HCT116 (cell line): Measurements from ENCODE around the gene SMAD2. TPM values are rescaled to one million over a fixed set of nuclear protein-coding genes. Genes with fewer than 3 reads are reported as not detected.

ENCODE experiments used
- ATAC-seq: fragments of 200-7000 bp; cut with Tn5 transposase; 2 replicates; pipeline ENCODE4 v1.9.1; 2020; ENCODE audit warnings: mild to moderate bottlenecking, moderate library complexity
- BruUV-seq: library from RNA; stranded (reverse); fragments of 400-500 nt; replicated peaks from 2 replicates; lab custom pipeline; 2021; lab: Mats Ljungman, UMichigan
- CTCF ChIA-PET: fragments of 300-600 bp; sonication (Branson Sonifier 250); formaldehyde crosslinking; loops from one replicate; lab custom pipeline; 2021; ENCODE audit warnings: antibody characterized with exemption; lab: Charles Lee
- POLR2A ChIA-PET: fragments of 300-600, 350-600 bp; sonication (Branson Sonifier 250); formaldehyde crosslinking; loops from one replicate; lab custom pipeline; 2021; ENCODE audit warnings: antibody characterized with exemption; lab: Charles Lee
- RAD21 ChIA-PET, 2 experiments: fragments of 300-600 bp; sonication (Branson Sonifier 250); formaldehyde crosslinking; loops; one replicate each; lab custom pipeline; 2023; ENCODE audit warnings: low total read pairs in 2 of 2; ENCODE audit not compliant: uncharacterized antibody in 2 of 2, unreplicated experiment in 2 of 2, low non-redundant PET in 1 of 2; lab: Charles Lee
- DNase-seq: peaks from one replicate; pipeline ENCODE4 v3.0.0-alpha.2; 2010; ENCODE audit warnings: low read depth, low spot score
- H2AFZ ChIP-seq: fragments of 200-600 bp; shearing (Covaris generic), sonication (generic); 2 replicates; pipeline ENCODE4 v1.6.1; 2017; ENCODE audit warnings: low read depth, mixed run types, mixed read lengths, antibody characterized with exemption, low read length; ENCODE audit not compliant: poor library complexity, severe bottlenecking
- H3K27ac ChIP-seq: 2 replicates; pipeline ENCODE4 v1.5.1; 2012; ENCODE audit warnings: low read depth, low read length
- H3K27me3 ChIP-seq: fragments of 200-600 bp; sonication (generic); 2 replicates; pipeline ENCODE4 v1.6.1; 2016; ENCODE audit warnings: mixed run types, low read length, mixed read lengths; ENCODE audit not compliant: insufficient read depth
- H3K36me3 ChIP-seq, 2 experiments: fragments of 200-500 bp in 1 of 2; fragments of 200-600 bp in 1 of 2; sonication (Bioruptor generic) in 1 of 2; sonication (generic) in 1 of 2; 2 replicates each; pipeline versions ENCODE4 v1.5.1 to v1.6.1; 2014 to 2016; ENCODE audit warnings: low read length in 2 of 2, inconsistent platforms in 1 of 2, mixed read lengths in 1 of 2, mixed run types in 1 of 2; ENCODE audit not compliant: insufficient read depth in 2 of 2, control insufficient read depth in 1 of 2
- H3K4me1 ChIP-seq, 2 experiments: fragments of 200-600 bp in 1 of 2; sonication (generic) in 1 of 2; 2 replicates each; pipeline versions ENCODE4 v1.5.1 to v1.6.1; 2012 to 2017; ENCODE audit warnings: low read length in 2 of 2, inconsistent platforms in 1 of 2, mild to moderate bottlenecking in 1 of 2, mixed read lengths in 1 of 2, mixed run types in 1 of 2, moderate library complexity in 1 of 2; ENCODE audit not compliant: insufficient read depth in 2 of 2, control insufficient read depth in 1 of 2
- H3K4me2 ChIP-seq: fragments of 200-600 bp; sonication (generic); 2 replicates; pipeline ENCODE4 v1.6.1; 2017; ENCODE audit warnings: mixed run types, low read length, mixed read lengths
- H3K4me3 ChIP-seq, 2 experiments: fragments of 200-600 bp in 1 of 2; sonication (generic) in 1 of 2; replicated peaks in 1 of 2; 2 replicates each; pipeline ENCODE4 v1.5.1; 2011 to 2016; ENCODE audit warnings: low read length in 2 of 2, control low read depth in 1 of 2, low read depth in 1 of 2, mild to moderate bottlenecking in 1 of 2, mixed read lengths in 1 of 2, mixed run types in 1 of 2
- H3K79me2 ChIP-seq: fragments of 200-600 bp; sonication (generic); 2 replicates; pipeline ENCODE4 v1.6.1; 2017; ENCODE audit warnings: mild to moderate bottlenecking, mixed run types, low read length, moderate library complexity, mixed read lengths; ENCODE audit not compliant: insufficient read depth
- H3K9ac ChIP-seq: fragments of 200-600 bp; sonication (generic); 2 replicates; pipeline ENCODE4 v1.6.1; 2016; ENCODE audit warnings: low read length, mixed read lengths
- H3K9me2 ChIP-seq: fragments of 200-600 bp; sonication (generic), shearing (Covaris generic); 2 replicates; pipeline ENCODE4 v1.6.1; 2017; ENCODE audit warnings: mixed run types, mild to moderate bottlenecking, moderate library complexity; ENCODE audit not compliant: insufficient read depth
- H3K9me3 ChIP-seq, 2 experiments: fragments of 200-500 bp in 1 of 2; fragments of 200-600 bp in 1 of 2; sonication (Bioruptor generic) in 1 of 2; sonication (generic) in 1 of 2; 2 replicates each; pipeline ENCODE4 v1.6.1; 2014 to 2017; ENCODE audit warnings: low read length in 2 of 2, mixed read lengths in 2 of 2, inconsistent platforms in 1 of 2, low read depth in 1 of 2, mild to moderate bottlenecking in 1 of 2, mixed run types in 1 of 2, moderate library complexity in 1 of 2; ENCODE audit not compliant: control insufficient read depth in 1 of 2, insufficient read depth in 1 of 2
- H4K20me1 ChIP-seq: fragments of 200-600 bp; sonication (generic), shearing (Covaris generic); 2 replicates; pipeline ENCODE4 v1.6.1; 2017; ENCODE audit warnings: mixed run types, mild to moderate bottlenecking, moderate library complexity; ENCODE audit not compliant: insufficient read depth
- CBX3 ChIP-seq: IDR thresholded peaks from 2 replicates; pipeline ENCODE4 v1.6.1; 2012; ENCODE audit warnings: low read depth
- EGR1 ChIP-seq: IDR thresholded peaks from 2 replicates; pipeline ENCODE4 v1.6.1; 2012; ENCODE audit warnings: low read depth
- FOSL1 ChIP-seq: IDR thresholded peaks from 2 replicates; pipeline ENCODE4 v1.6.1; 2012; ENCODE audit warnings: low read depth
- JUND ChIP-seq: IDR thresholded peaks from 2 replicates; pipeline ENCODE4 v1.6.1; 2012
- POLR2AphosphoS5 ChIP-seq: IDR thresholded peaks from 2 replicates; pipeline ENCODE4 v1.6.1; 2011; ENCODE audit warnings: mild to moderate bottlenecking, low read depth, low read length, moderate library complexity
- RAD21 ChIP-seq: IDR thresholded peaks from 2 replicates; pipeline ENCODE4 v1.6.1; 2012; ENCODE audit warnings: low read depth, mild to moderate bottlenecking
- SIN3A ChIP-seq: IDR thresholded peaks from 2 replicates; pipeline ENCODE4 v1.6.1; 2012; ENCODE audit warnings: low read depth
- SP1 ChIP-seq: IDR thresholded peaks from 2 replicates; pipeline ENCODE4 v1.6.1; 2012; ENCODE audit warnings: low read depth
- SRF ChIP-seq: IDR thresholded peaks from 2 replicates; pipeline ENCODE4 v1.6.1; 2012; ENCODE audit warnings: low read depth
- TCF7L2 ChIP-seq: IDR thresholded peaks from 2 replicates; pipeline ENCODE4 v1.7.0; 2011; ENCODE audit warnings: borderline replicate concordance, inconsistent platforms; ENCODE audit not compliant: insufficient read depth, insufficient read length; ENCODE audit errors: extremely low read depth
- YY1 ChIP-seq: IDR thresholded peaks from 2 replicates; pipeline ENCODE4 v1.6.1; 2011; ENCODE audit warnings: low read length, low read depth, moderate library complexity, mild to moderate bottlenecking; ENCODE audit not compliant: insufficient replicate concordance; ENCODE audit errors: extremely low read depth
- ZFX ChIP-seq: fragments of 450-650 bp; IDR thresholded peaks from 2 replicates; pipeline ENCODE4 v1.6.1; 2017
- ZNF274 ChIP-seq: fragments of 200-500 bp; sonication (Bioruptor generic); IDR thresholded peaks from 2 replicates; pipeline ENCODE4 v1.6.1; 2014; ENCODE audit warnings: mild to moderate bottlenecking, low read depth, low read length, inconsistent platforms
- intact Hi-C: fragments of 100-400 bp; cut with micrococcal nuclease; formaldehyde crosslinking; loops from 2 replicates; pipeline ENCODE4 v1.10.0; 2022
- total RNA-seq: library from RNA; stranded (reverse); gene quantifications from one replicate; pipeline ENCODE4 v1.2.1, GENCODE V29; 2021; ENCODE audit not compliant: unreplicated experiment
- TF ChIP-seq, protein P1 (sequence below), 3 experiments: fragments of 200-600 bp in 1 of 3; sonication (generic) in 1 of 3; IDR thresholded peaks in 2 of 3; conservative IDR thresholded peaks in 1 of 3; 2 replicates each; pipeline ENCODE4 v1.5.1; 2012 to 2017; ENCODE audit warnings: low read depth in 2 of 3, low read length in 2 of 3, antibody characterized with exemption in 1 of 3, borderline replicate concordance in 1 of 3, control low read depth in 1 of 3, mild to moderate bottlenecking in 1 of 3, mixed read lengths in 1 of 3, mixed run types in 1 of 3, moderate library complexity in 1 of 3; ENCODE audit not compliant: insufficient read depth in 1 of 3
- TF ChIP-seq, protein P2 (sequence below): IDR thresholded peaks from 2 replicates; pipeline ENCODE4 v1.6.1; 2012

The SMAD2 gene
- total RNA-seq, 1 experiment from 2014 or later = 130 TPM

DNA sequence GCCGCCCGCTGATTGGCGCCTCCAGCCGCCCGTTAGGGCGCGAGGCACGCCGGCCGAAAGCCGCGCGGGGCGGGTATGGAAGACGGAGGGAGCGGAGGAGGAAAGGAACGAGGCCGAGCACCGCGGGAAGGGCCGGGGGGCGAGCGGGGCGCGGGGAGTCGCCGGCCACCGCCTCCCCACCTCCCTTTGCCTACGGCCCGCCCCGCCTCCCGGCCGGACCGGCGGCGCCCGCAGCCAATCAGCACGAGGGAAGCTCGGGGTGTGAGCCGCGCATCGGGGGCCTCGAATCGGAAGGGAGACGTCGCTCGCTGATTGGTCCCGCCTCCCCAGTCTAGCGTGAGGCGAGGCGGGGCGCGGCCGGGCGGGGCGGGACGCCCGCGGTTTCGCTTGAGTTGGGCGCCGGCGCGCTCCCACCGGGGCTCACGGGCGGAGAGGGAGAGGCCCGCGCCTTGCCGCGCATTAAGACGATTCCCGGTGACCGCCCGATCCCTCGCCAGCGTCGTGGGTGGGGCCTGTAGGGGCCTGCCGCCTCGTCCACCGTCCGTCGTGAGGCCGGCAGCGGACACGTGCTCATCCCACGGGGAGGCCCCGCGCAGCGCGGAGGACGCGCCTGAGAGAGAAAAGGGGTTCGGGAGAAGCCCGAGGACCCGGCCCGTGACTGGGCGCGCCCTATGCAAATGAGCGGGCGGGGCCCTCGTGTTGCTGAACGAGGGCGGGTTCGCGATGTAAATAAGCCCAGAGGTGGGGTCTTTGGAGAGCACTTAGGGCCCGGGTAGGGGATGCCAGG is 665 bp upstream of the SMAD2 start:
- no peak overlapping the region for H2AFZ ChIP-seq
- intact Hi-C loops = loop anchor here (2.0 kb wide), 1 partner anchor 72 kb away; no protein-coding TSS in a partner anchor
- H3K9ac ChIP-seq = peak overlapping the region; percentile 53
- peak overlapping the region; percentile 31 to 48 for H3K4me3 ChIP-seq
- H3K9me3 ChIP-seq = no peaks in the 10 kb centered on the region
- RAD21 ChIA-PET = interaction anchor here in 1 of 2 experiments (0.7 kb wide), 1 partner anchor 84 kb away, joined by 4 read pairs; no protein-coding TSS in a partner anchor
- POLR2A ChIA-PET = no interaction called here
- peaks cover 3% of the 10 kb centered on the region; the same call in 1 of the 2 replicates for H4K20me1 ChIP-seq
- DNase-seq (peak; percentile 85), ATAC-seq (peak; percentile 84)
- no peaks in the 10 kb centered on the region for H3K9me2 ChIP-seq
- CTCF ChIA-PET = interaction anchor here (1.3 kb wide), 1 partner anchor 176 kb away, joined by 3 read pairs; no protein-coding TSS in a partner anchor
- H3K79me2 ChIP-seq = peaks cover 41% of the 10 kb centered on the region
- H3K36me3 ChIP-seq = no peaks in the 10 kb centered on the region
- H3K4me1 ChIP-seq = peaks cover 7 to 25% of the 10 kb centered on the region in 2 experiments
- no TSS peak for BruUV-seq
- no peaks in the 10 kb centered on the region for H3K27me3 ChIP-seq
- peak overlapping the region; percentile 97 for H3K27ac ChIP-seq
- TF ChIP-seq CBX3 (peak; percentile 71), SP1 (peak; percentile 79), JUND (no peak), SRF (no peak), FOSL1 (no peak), ZFX (peak; percentile 65), TCF7L2 (no peak), EGR1 (no peak), ZNF274 (no peak), SIN3A (no peak), YY1 (no peak), POLR2AphosphoS5 (peak; percentile 42; the same call in 1 of the 2 replicates), RAD21 (no peak)
- TF ChIP-seq, protein P1, sequence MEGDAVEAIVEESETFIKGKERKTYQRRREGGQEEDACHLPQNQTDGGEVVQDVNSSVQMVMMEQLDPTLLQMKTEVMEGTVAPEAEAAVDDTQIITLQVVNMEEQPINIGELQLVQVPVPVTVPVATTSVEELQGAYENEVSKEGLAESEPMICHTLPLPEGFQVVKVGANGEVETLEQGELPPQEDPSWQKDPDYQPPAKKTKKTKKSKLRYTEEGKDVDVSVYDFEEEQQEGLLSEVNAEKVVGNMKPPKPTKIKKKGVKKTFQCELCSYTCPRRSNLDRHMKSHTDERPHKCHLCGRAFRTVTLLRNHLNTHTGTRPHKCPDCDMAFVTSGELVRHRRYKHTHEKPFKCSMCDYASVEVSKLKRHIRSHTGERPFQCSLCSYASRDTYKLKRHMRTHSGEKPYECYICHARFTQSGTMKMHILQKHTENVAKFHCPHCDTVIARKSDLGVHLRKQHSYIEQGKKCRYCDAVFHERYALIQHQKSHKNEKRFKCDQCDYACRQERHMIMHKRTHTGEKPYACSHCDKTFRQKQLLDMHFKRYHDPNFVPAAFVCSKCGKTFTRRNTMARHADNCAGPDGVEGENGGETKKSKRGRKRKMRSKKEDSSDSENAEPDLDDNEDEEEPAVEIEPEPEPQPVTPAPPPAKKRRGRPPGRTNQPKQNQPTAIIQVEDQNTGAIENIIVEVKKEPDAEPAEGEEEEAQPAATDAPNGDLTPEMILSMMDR (IDR thresholded peaks at IDR 0.05 in 2 of 3, conservative IDR thresholded peaks at IDR 0.05 in 1 of 3; ENCODE audit: borderline replicate concordance in 1 of 3, insufficient read depth in 1 of 3, low read depth in 2 of 3, low read length in 2 of 3) = no peak
- TF ChIP-seq, protein P2, sequence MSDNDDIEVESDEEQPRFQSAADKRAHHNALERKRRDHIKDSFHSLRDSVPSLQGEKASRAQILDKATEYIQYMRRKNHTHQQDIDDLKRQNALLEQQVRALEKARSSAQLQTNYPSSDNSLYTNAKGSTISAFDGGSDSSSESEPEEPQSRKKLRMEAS = peak; percentile 99
- H3K4me2 ChIP-seq = peak overlapping the region; percentile 65
